GM12892 (cell line): ENCODE data around the gene KRTAP5-7.
"Not testable (repeated sequence)": the region's sequence is repeated elsewhere in the genome, so short reads cannot be mapped to it uniquely, and the experiment has no call there.

Experiments
- DNase-seq: peaks from one replicate; pipeline ENCODE4 v3.0.0; 2011; ENCODE audit not compliant: insufficient read length
- FAIRE-seq: peaks from 2 replicates; lab custom pipeline; 2011; peaks lifted over from hg19 to GRCh38; lab: Jason Lieb, UNC
- POLR2A ChIP-seq: IDR thresholded peaks from 2 replicates; pipeline ENCODE4 v1.6.1; 2011; ENCODE audit warnings: low read depth, low read length, control low read depth
- POLR2AphosphoS5 ChIP-seq: IDR thresholded peaks from 2 replicates; pipeline ENCODE4 v1.6.1; 2011; ENCODE audit warnings: low read depth, low read length, control low read depth
- TAF1 ChIP-seq: IDR thresholded peaks from 2 replicates; pipeline ENCODE4 v1.6.1; 2011; ENCODE audit warnings: low read depth, mild to moderate bottlenecking, control low read depth, low read length, borderline replicate concordance

Gene KRTAP5-7

DNA sequence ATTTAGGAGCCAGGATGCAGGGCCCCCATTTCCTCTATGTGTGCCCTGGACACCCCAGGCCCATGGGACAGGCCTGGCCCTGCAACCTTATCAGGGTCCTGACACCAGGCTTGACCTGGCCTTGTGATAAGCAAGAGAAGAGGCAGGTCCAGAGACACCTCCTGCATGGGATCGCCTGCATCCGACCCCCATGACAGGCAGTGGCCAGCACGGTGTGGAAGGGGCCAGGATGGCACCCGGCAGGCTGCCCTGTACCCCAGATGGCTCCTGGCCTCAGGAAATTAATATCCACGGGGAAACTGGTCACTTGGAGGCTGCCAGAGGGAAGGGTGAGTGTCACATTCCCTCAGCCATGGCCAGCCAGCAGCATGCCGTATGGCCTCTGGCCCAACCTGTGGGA, 27.9 kb downstream of the KRTAP5-7 start:
- DNase-seq (no peak), FAIRE-seq (no peak)
- TF ChIP-seq POLR2A = no peak

DNA sequence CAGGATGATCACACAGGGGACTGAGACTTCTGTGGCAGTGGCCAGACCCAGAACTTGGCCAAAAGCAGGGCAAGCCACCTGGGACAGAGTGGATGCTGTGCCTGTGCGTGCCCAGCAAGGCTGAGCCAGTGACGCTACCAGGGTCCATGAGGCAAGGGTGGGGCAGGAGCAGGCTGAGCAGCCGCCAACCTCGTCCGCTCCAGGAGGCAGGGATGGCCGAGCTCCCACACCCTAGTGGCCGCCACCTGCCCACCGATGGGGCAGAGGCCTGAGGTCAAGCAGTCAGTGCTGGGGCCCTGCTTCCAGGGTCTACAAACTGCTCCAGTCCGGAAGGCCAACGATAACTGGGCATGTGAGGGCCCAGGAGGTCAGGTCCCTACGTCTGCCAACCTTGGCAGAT, 28.4 kb downstream of the KRTAP5-7 start:
- FAIRE-seq (no peak), DNase-seq (no peak)
- TF ChIP-seq POLR2AphosphoS5 (no peak), TAF1 (no peak), POLR2A (no peak)

- DNase-seq = no peak
- TF ChIP-seq POLR2AphosphoS5 = no peak
- TF ChIP-seq TAF1 = no peak
- TF ChIP-seq POLR2A = no peak
- FAIRE-seq = no peak
Measured at GRCh38 chr11:71556018-71556417, 29.0 kb downstream of the KRTAP5-7 start.

GRCh38 chr11:71557257-71557656, 30.2 kb downstream of the KRTAP5-7 start:
- FAIRE-seq (no peak), DNase-seq (no peak)

DNA sequence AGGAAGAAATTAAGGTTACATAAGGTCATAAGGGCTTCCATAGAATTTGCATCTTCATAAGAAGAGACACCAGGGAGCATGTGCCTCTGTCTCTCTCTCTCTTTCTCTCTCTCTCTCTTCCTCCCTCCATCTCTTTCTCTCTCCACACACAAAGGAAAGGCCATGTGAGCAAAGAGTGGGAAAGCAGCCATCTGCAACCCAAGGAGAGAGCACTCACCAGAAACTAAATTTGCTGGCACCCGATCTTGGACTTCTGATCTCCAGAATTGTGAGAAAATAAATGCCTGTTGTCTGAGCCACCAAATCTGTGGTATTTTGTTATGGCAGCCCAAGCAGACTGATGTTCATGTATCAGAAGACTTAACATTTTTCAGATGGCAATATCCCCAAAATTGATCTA, 31.9 kb downstream of the KRTAP5-7 start:
- DNase-seq = no peak
- TF ChIP-seq POLR2A (no peak), POLR2AphosphoS5 (no peak), TAF1 (no peak)
- FAIRE-seq = no peak

More at GRCh38 chr11:71557257-71557656, 30.2 kb downstream of the KRTAP5-7 start:
- TF ChIP-seq POLR2AphosphoS5 (no peak), TAF1 (no peak), POLR2A (no peak)

DNA sequence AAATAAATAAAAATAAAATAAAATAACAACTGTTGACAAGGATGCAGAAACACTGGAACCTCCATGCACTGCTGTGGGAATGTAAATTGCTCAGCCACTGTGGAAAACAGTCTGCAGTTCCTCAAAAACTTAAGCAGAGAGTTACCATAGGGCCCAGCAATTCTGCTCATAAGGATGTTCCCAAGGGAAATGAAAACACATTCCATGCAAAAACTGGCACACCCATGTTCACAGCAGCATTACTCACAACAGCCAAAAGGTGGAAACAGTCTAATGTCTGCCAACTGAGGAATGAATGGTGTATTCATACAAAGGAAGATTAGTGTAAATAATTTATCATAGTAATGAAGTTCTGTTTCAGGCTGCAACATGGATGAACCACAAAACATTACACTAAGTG, 35.1 kb downstream of the KRTAP5-7 start:
- TF ChIP-seq POLR2AphosphoS5 (no peak), TAF1 (no peak), POLR2A (no peak)
- DNase-seq (no peak), FAIRE-seq (no peak)

DNA sequence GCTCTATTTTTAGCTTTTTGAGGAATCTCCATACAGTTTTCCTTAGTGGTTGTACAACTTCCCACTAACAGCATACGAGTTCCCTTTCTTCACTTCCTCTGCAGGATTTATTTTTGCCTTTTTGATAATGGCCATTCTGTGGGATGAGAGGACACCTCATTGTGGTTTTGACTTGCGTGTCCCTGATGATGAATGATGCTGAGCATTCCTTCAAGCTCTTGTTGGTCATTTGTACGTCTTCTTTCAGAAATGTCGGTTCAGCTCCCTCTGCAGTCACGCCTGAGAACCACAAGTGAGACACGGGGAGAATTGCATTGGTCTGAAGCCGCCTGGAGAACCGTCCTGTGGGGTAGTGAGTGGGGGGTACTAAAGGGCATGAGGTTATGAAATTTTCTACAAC, 36.3 kb downstream of the KRTAP5-7 start:
- FAIRE-seq (peak; percentile 81), DNase-seq (peak; percentile 45)
- TF ChIP-seq POLR2A = no peak
- TF ChIP-seq POLR2AphosphoS5 = no peak
- no peak for TF ChIP-seq TAF1

DNA sequence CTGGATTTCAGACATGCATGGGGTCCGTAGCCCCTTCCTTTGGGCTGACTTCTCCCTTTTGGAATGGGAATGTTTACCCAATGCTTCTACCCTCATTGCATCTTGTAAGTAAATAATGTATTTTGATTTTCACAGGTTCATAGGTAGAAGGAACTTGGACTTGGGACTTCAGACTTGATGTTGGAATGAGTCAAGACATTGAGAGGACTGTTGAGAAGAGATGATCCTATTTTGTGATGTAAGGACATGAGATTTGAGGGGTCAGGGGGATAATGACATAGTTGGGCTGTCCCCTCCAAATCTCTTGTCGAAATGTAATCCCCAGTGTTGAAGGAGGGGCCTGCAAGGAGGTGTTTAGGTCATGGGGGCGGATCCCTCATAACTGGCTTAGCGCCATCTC, 37.4 kb downstream of the KRTAP5-7 start:
- DNase-seq (no peak), FAIRE-seq (no peak)
- TF ChIP-seq POLR2AphosphoS5 (no peak), POLR2A (no peak), TAF1 (no peak)

DNA sequence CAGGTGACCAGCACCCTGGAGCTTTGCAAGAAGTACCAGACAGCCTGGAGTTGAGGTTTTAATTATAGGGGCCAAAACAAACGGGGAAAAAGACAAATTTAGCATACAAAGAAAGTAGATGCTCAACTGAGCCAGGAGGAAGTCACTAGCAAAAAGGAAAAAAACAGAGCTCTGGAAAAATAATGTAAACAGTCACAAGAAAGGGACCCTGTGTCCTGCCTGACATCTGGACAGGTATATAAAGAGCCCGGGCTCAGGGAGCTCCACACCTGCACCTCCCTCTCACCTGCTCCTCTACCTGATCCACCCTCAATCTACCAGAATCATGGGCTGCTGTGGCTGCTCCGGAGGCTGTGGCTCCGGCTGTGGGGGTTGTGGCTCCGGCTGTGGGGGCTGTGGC, 38.2 kb downstream of the KRTAP5-7 start, which contains the start of gene KRTAP5-10:
KRTAP5-10 (plus strand) TSS at position 301 of the 400 bp plus-strand sequence; CDS start at position 326, 25 bp downstream.
- no peak for TF ChIP-seq POLR2A
- no peak for TF ChIP-seq TAF1
- no peak for TF ChIP-seq POLR2AphosphoS5
- DNase-seq (no peak), FAIRE-seq (no peak)

- DNase-seq (no peak), FAIRE-seq (no peak)
- TF ChIP-seq POLR2A (no peak), POLR2AphosphoS5 (no peak), TAF1 (no peak)
Measured at GRCh38 chr11:71566081-71566620, 39.1 kb downstream of the KRTAP5-7 start.

- not testable (repeated sequence) for DNase-seq, FAIRE-seq
Measured at GRCh38 chr11:71566626-71567599, 39.8 kb downstream of the KRTAP5-7 start.

DNA sequence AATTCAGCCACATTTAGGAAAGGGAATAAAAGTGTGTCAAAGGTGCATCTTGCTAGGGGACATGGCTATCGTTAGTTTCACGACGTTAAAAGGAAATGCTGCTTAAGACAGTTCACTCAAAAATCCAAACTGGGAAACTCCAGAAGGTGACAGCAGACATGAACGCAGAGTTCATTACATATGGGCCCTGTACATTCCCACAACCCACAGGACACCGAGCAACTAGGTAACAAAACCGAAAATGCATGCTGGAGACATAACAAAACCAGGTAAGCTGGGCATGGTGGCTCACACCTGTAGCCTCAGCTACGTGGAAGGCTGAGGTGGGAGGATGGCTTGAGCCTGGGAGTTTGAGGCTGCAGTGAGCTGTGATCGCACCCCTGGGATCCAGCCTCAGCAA, 40.6 kb downstream of the KRTAP5-7 start:
- DNase-seq, FAIRE-seq: not testable (repeated sequence)
